HCT116 (cell line): Measurements from ENCODE around the gene LRRK1. TPM values are rescaled to one million over a fixed set of nuclear protein-coding genes. Genes with fewer than 3 reads are reported as not detected.

Experiments used
- ATAC-seq: fragments of 200-7000 bp; cut with Tn5 transposase; 2 replicates; pipeline ENCODE4 v1.9.1; 2020; ENCODE audit warnings: mild to moderate bottlenecking, moderate library complexity
- BruUV-seq: library from RNA; stranded (reverse); fragments of 400-500 nt; replicated peaks from 2 replicates; lab custom pipeline; 2021; lab: Mats Ljungman, UMichigan
- CTCF ChIA-PET: fragments of 300-600 bp; sonication (Branson Sonifier 250); formaldehyde crosslinking; loops from one replicate; lab custom pipeline; 2021; ENCODE audit warnings: antibody characterized with exemption; lab: Charles Lee
- POLR2A ChIA-PET: fragments of 300-600, 350-600 bp; sonication (Branson Sonifier 250); formaldehyde crosslinking; loops from one replicate; lab custom pipeline; 2021; ENCODE audit warnings: antibody characterized with exemption; lab: Charles Lee
- RAD21 ChIA-PET, 2 experiments: fragments of 300-600 bp; sonication (Branson Sonifier 250); formaldehyde crosslinking; loops; one replicate each; lab custom pipeline; 2023; ENCODE audit warnings: low total read pairs in 2 of 2; ENCODE audit not compliant: uncharacterized antibody in 2 of 2, unreplicated experiment in 2 of 2, low non-redundant PET in 1 of 2; lab: Charles Lee
- DNase-seq: peaks from one replicate; pipeline ENCODE4 v3.0.0-alpha.2; 2010; ENCODE audit warnings: low read depth, low spot score
- H2AFZ ChIP-seq: fragments of 200-600 bp; shearing (Covaris generic), sonication (generic); 2 replicates; pipeline ENCODE4 v1.6.1; 2017; ENCODE audit warnings: low read depth, mixed run types, mixed read lengths, antibody characterized with exemption, low read length; ENCODE audit not compliant: poor library complexity, severe bottlenecking
- H3K27ac ChIP-seq: 2 replicates; pipeline ENCODE4 v1.5.1; 2012; ENCODE audit warnings: low read depth, low read length
- H3K27me3 ChIP-seq: fragments of 200-600 bp; sonication (generic); 2 replicates; pipeline ENCODE4 v1.6.1; 2016; ENCODE audit warnings: mixed run types, low read length, mixed read lengths; ENCODE audit not compliant: insufficient read depth
- H3K36me3 ChIP-seq, 2 experiments: fragments of 200-500 bp in 1 of 2; fragments of 200-600 bp in 1 of 2; sonication (Bioruptor generic) in 1 of 2; sonication (generic) in 1 of 2; 2 replicates each; pipeline versions ENCODE4 v1.5.1 to v1.6.1; 2014 to 2016; ENCODE audit warnings: low read length in 2 of 2, inconsistent platforms in 1 of 2, mixed read lengths in 1 of 2, mixed run types in 1 of 2; ENCODE audit not compliant: insufficient read depth in 2 of 2, control insufficient read depth in 1 of 2
- H3K4me1 ChIP-seq, 2 experiments: fragments of 200-600 bp in 1 of 2; sonication (generic) in 1 of 2; 2 replicates each; pipeline versions ENCODE4 v1.5.1 to v1.6.1; 2012 to 2017; ENCODE audit warnings: low read length in 2 of 2, inconsistent platforms in 1 of 2, mild to moderate bottlenecking in 1 of 2, mixed read lengths in 1 of 2, mixed run types in 1 of 2, moderate library complexity in 1 of 2; ENCODE audit not compliant: insufficient read depth in 2 of 2, control insufficient read depth in 1 of 2
- H3K4me2 ChIP-seq: fragments of 200-600 bp; sonication (generic); 2 replicates; pipeline ENCODE4 v1.6.1; 2017; ENCODE audit warnings: mixed run types, low read length, mixed read lengths
- H3K4me3 ChIP-seq, 2 experiments: fragments of 200-600 bp in 1 of 2; sonication (generic) in 1 of 2; replicated peaks in 1 of 2; 2 replicates each; pipeline ENCODE4 v1.5.1; 2011 to 2016; ENCODE audit warnings: low read length in 2 of 2, control low read depth in 1 of 2, low read depth in 1 of 2, mild to moderate bottlenecking in 1 of 2, mixed read lengths in 1 of 2, mixed run types in 1 of 2
- H3K79me2 ChIP-seq: fragments of 200-600 bp; sonication (generic); 2 replicates; pipeline ENCODE4 v1.6.1; 2017; ENCODE audit warnings: mild to moderate bottlenecking, mixed run types, low read length, moderate library complexity, mixed read lengths; ENCODE audit not compliant: insufficient read depth
- H3K9ac ChIP-seq: fragments of 200-600 bp; sonication (generic); 2 replicates; pipeline ENCODE4 v1.6.1; 2016; ENCODE audit warnings: low read length, mixed read lengths
- H3K9me2 ChIP-seq: fragments of 200-600 bp; sonication (generic), shearing (Covaris generic); 2 replicates; pipeline ENCODE4 v1.6.1; 2017; ENCODE audit warnings: mixed run types, mild to moderate bottlenecking, moderate library complexity; ENCODE audit not compliant: insufficient read depth
- H3K9me3 ChIP-seq, 2 experiments: fragments of 200-500 bp in 1 of 2; fragments of 200-600 bp in 1 of 2; sonication (Bioruptor generic) in 1 of 2; sonication (generic) in 1 of 2; 2 replicates each; pipeline ENCODE4 v1.6.1; 2014 to 2017; ENCODE audit warnings: low read length in 2 of 2, mixed read lengths in 2 of 2, inconsistent platforms in 1 of 2, low read depth in 1 of 2, mild to moderate bottlenecking in 1 of 2, mixed run types in 1 of 2, moderate library complexity in 1 of 2; ENCODE audit not compliant: control insufficient read depth in 1 of 2, insufficient read depth in 1 of 2
- H4K20me1 ChIP-seq: fragments of 200-600 bp; sonication (generic), shearing (Covaris generic); 2 replicates; pipeline ENCODE4 v1.6.1; 2017; ENCODE audit warnings: mixed run types, mild to moderate bottlenecking, moderate library complexity; ENCODE audit not compliant: insufficient read depth
- CEBPB ChIP-seq: IDR thresholded peaks from 2 replicates; pipeline ENCODE4 v1.6.1; 2012; ENCODE audit warnings: low read depth
- EGR1 ChIP-seq: IDR thresholded peaks from 2 replicates; pipeline ENCODE4 v1.6.1; 2012; ENCODE audit warnings: low read depth
- ELF1 ChIP-seq: IDR thresholded peaks from 2 replicates; pipeline ENCODE4 v1.6.1; 2012; ENCODE audit warnings: low read depth, borderline replicate concordance
- EZH2 ChIP-seq: fragments of 200-600 bp; sonication (generic); IDR thresholded peaks from 2 replicates; pipeline ENCODE4 v1.6.1; 2017; ENCODE audit warnings: antibody characterized with exemption, mixed run types
- FOSL1 ChIP-seq: IDR thresholded peaks from 2 replicates; pipeline ENCODE4 v1.6.1; 2012; ENCODE audit warnings: low read depth
- JUND ChIP-seq: IDR thresholded peaks from 2 replicates; pipeline ENCODE4 v1.6.1; 2012
- POLR2A ChIP-seq: IDR thresholded peaks from 2 replicates; pipeline ENCODE4 v1.7.0; 2011; ENCODE audit warnings: borderline replicate concordance; ENCODE audit not compliant: insufficient read depth, insufficient read length; ENCODE audit errors: extremely low read depth
- POLR2AphosphoS5 ChIP-seq: IDR thresholded peaks from 2 replicates; pipeline ENCODE4 v1.6.1; 2011; ENCODE audit warnings: mild to moderate bottlenecking, low read depth, low read length, moderate library complexity
- RAD21 ChIP-seq: IDR thresholded peaks from 2 replicates; pipeline ENCODE4 v1.6.1; 2012; ENCODE audit warnings: low read depth, mild to moderate bottlenecking
- SIN3A ChIP-seq: IDR thresholded peaks from 2 replicates; pipeline ENCODE4 v1.6.1; 2012; ENCODE audit warnings: low read depth
- TCF7L2 ChIP-seq: IDR thresholded peaks from 2 replicates; pipeline ENCODE4 v1.7.0; 2011; ENCODE audit warnings: borderline replicate concordance, inconsistent platforms; ENCODE audit not compliant: insufficient read depth, insufficient read length; ENCODE audit errors: extremely low read depth
- YY1 ChIP-seq: IDR thresholded peaks from 2 replicates; pipeline ENCODE4 v1.6.1; 2011; ENCODE audit warnings: low read length, low read depth, moderate library complexity, mild to moderate bottlenecking; ENCODE audit not compliant: insufficient replicate concordance; ENCODE audit errors: extremely low read depth
- ZFX ChIP-seq: fragments of 450-650 bp; IDR thresholded peaks from 2 replicates; pipeline ENCODE4 v1.6.1; 2017
- ZNF274 ChIP-seq: fragments of 200-500 bp; sonication (Bioruptor generic); IDR thresholded peaks from 2 replicates; pipeline ENCODE4 v1.6.1; 2014; ENCODE audit warnings: mild to moderate bottlenecking, low read depth, low read length, inconsistent platforms
- intact Hi-C: fragments of 100-400 bp; cut with micrococcal nuclease; formaldehyde crosslinking; loops from 2 replicates; pipeline ENCODE4 v1.10.0; 2022
- total RNA-seq: library from RNA; stranded (reverse); gene quantifications from one replicate; pipeline ENCODE4 v1.2.1, GENCODE V29; 2021; ENCODE audit not compliant: unreplicated experiment
- TF ChIP-seq, protein P1 (sequence below): IDR thresholded peaks from 2 replicates; pipeline ENCODE4 v1.6.1; 2012
- TF ChIP-seq, protein P2 (sequence below), 3 experiments: fragments of 200-600 bp in 1 of 3; sonication (generic) in 1 of 3; IDR thresholded peaks in 2 of 3; conservative IDR thresholded peaks in 1 of 3; 2 replicates each; pipeline ENCODE4 v1.5.1; 2012 to 2017; ENCODE audit warnings: low read depth in 2 of 3, low read length in 2 of 3, antibody characterized with exemption in 1 of 3, borderline replicate concordance in 1 of 3, control low read depth in 1 of 3, mild to moderate bottlenecking in 1 of 3, mixed read lengths in 1 of 3, mixed run types in 1 of 3, moderate library complexity in 1 of 3; ENCODE audit not compliant: insufficient read depth in 1 of 3
- TF ChIP-seq, protein P3 (sequence below): IDR thresholded peaks from 2 replicates; pipeline ENCODE4 v1.6.1; 2012

LRRK1 gene
- total RNA-seq, 1 experiment from 2014 or later, result 21.6 TPM

DNA sequence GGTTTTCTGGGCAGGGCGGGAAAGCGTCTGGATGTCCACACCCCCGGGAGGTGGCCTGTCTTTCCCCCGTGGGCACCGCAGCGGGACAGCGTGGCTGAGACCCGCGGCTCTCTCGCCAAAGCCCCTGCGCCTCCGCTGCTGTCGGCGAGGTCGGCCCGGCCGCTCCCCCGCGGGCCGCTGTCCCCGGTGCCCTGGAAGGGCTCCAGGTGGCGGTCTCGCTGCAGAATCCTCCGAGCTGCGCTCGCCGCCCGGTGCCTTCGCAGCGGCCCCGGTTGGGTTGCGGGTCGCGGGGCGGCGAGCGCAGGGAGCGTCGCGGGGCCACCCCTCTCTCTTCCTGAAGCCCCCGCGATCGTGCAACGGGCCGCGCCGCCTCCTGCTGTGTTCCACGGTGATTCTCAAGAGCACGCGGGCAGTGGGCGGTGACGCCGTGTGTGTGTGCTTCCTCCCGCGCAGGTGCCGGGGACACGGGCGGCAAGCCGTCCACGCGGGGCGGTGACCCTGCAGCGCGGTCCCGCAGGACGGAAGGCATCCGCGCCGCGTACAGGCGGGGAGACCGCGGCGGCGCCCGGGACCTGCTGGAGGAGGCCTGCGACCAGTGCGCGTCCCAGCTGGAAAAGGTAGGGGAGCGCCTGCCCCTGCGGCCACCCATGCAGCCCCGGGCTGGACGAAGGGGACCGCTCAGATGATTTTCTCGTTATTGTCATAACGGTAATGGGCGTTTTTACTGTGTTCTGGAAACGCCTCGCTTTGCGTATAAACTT is 54.4 kb downstream of the LRRK1 start:
- POLR2A ChIA-PET, result no interaction called here

More for the DNA sequence above, 54.4 kb downstream of the LRRK1 start:
- ATAC-seq, result no peak
- no peak overlapping the region for H3K27ac ChIP-seq
- H2AFZ ChIP-seq, result no peak overlapping the region
- no peak for TF ChIP-seq POLR2AphosphoS5
- no peak for TF ChIP-seq CEBPB
- TF ChIP-seq, protein P1, sequence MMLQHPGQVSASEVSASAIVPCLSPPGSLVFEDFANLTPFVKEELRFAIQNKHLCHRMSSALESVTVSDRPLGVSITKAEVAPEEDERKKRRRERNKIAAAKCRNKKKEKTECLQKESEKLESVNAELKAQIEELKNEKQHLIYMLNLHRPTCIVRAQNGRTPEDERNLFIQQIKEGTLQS, result no peak
- TF ChIP-seq SIN3A, result no peak
- no peak for TF ChIP-seq FOSL1
- TF ChIP-seq POLR2A, result no peak
- TF ChIP-seq ZFX, result no peak
- TF ChIP-seq TCF7L2, result no peak
- TF ChIP-seq JUND, result no peak
- no peak for TF ChIP-seq EGR1
- TF ChIP-seq, protein P2, sequence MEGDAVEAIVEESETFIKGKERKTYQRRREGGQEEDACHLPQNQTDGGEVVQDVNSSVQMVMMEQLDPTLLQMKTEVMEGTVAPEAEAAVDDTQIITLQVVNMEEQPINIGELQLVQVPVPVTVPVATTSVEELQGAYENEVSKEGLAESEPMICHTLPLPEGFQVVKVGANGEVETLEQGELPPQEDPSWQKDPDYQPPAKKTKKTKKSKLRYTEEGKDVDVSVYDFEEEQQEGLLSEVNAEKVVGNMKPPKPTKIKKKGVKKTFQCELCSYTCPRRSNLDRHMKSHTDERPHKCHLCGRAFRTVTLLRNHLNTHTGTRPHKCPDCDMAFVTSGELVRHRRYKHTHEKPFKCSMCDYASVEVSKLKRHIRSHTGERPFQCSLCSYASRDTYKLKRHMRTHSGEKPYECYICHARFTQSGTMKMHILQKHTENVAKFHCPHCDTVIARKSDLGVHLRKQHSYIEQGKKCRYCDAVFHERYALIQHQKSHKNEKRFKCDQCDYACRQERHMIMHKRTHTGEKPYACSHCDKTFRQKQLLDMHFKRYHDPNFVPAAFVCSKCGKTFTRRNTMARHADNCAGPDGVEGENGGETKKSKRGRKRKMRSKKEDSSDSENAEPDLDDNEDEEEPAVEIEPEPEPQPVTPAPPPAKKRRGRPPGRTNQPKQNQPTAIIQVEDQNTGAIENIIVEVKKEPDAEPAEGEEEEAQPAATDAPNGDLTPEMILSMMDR (IDR thresholded peaks at IDR 0.05 in 2 of 3, conservative IDR thresholded peaks at IDR 0.05 in 1 of 3; ENCODE audit: borderline replicate concordance in 1 of 3, insufficient read depth in 1 of 3, low read depth in 2 of 3, low read length in 2 of 3), result no peak
- no peak for TF ChIP-seq YY1
- TF ChIP-seq, protein P3, sequence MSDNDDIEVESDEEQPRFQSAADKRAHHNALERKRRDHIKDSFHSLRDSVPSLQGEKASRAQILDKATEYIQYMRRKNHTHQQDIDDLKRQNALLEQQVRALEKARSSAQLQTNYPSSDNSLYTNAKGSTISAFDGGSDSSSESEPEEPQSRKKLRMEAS, result no peak
- no peak for TF ChIP-seq ZNF274
- TF ChIP-seq RAD21, result no peak
- TF ChIP-seq ELF1, result no peak
- no peak for TF ChIP-seq EZH2
- H3K9me3 ChIP-seq, result no peaks in the 10 kb centered on the region
- no peaks in the 10 kb centered on the region for H3K4me1 ChIP-seq
- no peaks in the 10 kb centered on the region for H3K36me3 ChIP-seq
- no peak overlapping the region for H3K4me2 ChIP-seq
- no peaks in the 10 kb centered on the region for H4K20me1 ChIP-seq
- H3K9ac ChIP-seq, result no peak overlapping the region
- CTCF ChIA-PET, result no interaction called here
- BruUV-seq, result no TSS peak
- no peaks in the 10 kb centered on the region for H3K9me2 ChIP-seq
- RAD21 ChIA-PET, result no interaction called here
- no peaks in the 10 kb centered on the region for H3K27me3 ChIP-seq
- H3K79me2 ChIP-seq, result no peaks in the 10 kb centered on the region
- intact Hi-C loops, result no loop called here
- H3K4me3 ChIP-seq, result no peak overlapping the region
- DNase-seq, result no peak
